Uterus (tissue), 2 donors: ENCODE data around the gene SLC46A2.

Experiments used
- POLR2A ChIP-seq, 2 donors: fragments of 450-650 bp; IDR thresholded peaks; one replicate each; pipeline ENCODE4 v1.6.1; 2016; ENCODE audit warnings: antibody characterized with exemption in 2 of 2, mild to moderate bottlenecking in 1 of 2, moderate library complexity in 1 of 2
- TF ChIP-seq, protein P1 (sequence below), 4 experiments: fragments of 200-600 bp in 2 of 4; fragments of 450-650 bp in 2 of 4; sonication (generic) in 2 of 4; IDR thresholded peaks; one replicate each; pipeline ENCODE4 v1.5.1; 2016 to 2019; ENCODE audit warnings: antibody characterized with exemption in 4 of 4, mild to moderate bottlenecking in 2 of 4, moderate library complexity in 1 of 4

- TF ChIP-seq, protein P1, sequence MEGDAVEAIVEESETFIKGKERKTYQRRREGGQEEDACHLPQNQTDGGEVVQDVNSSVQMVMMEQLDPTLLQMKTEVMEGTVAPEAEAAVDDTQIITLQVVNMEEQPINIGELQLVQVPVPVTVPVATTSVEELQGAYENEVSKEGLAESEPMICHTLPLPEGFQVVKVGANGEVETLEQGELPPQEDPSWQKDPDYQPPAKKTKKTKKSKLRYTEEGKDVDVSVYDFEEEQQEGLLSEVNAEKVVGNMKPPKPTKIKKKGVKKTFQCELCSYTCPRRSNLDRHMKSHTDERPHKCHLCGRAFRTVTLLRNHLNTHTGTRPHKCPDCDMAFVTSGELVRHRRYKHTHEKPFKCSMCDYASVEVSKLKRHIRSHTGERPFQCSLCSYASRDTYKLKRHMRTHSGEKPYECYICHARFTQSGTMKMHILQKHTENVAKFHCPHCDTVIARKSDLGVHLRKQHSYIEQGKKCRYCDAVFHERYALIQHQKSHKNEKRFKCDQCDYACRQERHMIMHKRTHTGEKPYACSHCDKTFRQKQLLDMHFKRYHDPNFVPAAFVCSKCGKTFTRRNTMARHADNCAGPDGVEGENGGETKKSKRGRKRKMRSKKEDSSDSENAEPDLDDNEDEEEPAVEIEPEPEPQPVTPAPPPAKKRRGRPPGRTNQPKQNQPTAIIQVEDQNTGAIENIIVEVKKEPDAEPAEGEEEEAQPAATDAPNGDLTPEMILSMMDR (IDR thresholded peaks at IDR 0.05), result no peak
- TF ChIP-seq POLR2A (IDR thresholded peaks at IDR 0.05), result no peak
Observed at GRCh38 chr9:112872019-112872418, 18.7 kb downstream of the SLC46A2 start.
